ENCODE data around the gene PKNOX2. TPM values are rescaled to one million over a fixed set of nuclear protein-coding genes. Genes with fewer than 3 reads are reported as not detected.

Gene PKNOX2
- total RNA-seq, 1 donor from 2014 or later, result 21.5 TPM

DNA sequence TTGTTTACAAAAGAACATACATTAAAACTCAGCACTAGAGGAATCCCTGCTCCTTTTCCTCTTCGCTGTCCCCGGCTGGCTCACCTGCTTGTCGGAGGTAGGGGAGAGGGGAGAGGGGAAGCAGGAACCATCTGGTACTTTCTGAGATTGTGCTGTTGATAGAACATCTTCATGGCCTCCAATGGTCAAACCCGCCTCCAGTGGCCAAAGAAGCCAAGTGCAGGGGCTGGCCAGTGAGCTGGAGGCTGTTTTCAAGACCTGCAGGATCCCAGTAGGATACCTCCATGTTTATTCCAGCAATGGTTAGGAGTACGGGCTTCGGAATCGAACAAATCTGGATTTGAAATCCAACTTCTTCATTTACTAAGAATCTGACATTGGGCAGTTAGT is 92.6 kb downstream of the PKNOX2 start:
- no peak for DNase-seq (ENCODE audit: low read depth, low spot score)
- Mint-ChIP-seq H3K27me3 (ENCODE audit: low read depth) (peaks cover 13% of the 10 kb centered on the region), H3K4me3 (no peak overlapping the region), H3K9me3 (no peaks in the 10 kb centered on the region), H3K36me3 (ENCODE audit: low read depth) (no peaks in the 10 kb centered on the region), H3K27ac (ENCODE audit: unreplicated experiment) (no peak overlapping the region), H3K4me1 (peaks cover 41% of the 10 kb centered on the region)
- TF ChIP-seq, protein P1, sequence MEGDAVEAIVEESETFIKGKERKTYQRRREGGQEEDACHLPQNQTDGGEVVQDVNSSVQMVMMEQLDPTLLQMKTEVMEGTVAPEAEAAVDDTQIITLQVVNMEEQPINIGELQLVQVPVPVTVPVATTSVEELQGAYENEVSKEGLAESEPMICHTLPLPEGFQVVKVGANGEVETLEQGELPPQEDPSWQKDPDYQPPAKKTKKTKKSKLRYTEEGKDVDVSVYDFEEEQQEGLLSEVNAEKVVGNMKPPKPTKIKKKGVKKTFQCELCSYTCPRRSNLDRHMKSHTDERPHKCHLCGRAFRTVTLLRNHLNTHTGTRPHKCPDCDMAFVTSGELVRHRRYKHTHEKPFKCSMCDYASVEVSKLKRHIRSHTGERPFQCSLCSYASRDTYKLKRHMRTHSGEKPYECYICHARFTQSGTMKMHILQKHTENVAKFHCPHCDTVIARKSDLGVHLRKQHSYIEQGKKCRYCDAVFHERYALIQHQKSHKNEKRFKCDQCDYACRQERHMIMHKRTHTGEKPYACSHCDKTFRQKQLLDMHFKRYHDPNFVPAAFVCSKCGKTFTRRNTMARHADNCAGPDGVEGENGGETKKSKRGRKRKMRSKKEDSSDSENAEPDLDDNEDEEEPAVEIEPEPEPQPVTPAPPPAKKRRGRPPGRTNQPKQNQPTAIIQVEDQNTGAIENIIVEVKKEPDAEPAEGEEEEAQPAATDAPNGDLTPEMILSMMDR (conservative IDR thresholded peaks at IDR 0.05), result no peak

DNA sequence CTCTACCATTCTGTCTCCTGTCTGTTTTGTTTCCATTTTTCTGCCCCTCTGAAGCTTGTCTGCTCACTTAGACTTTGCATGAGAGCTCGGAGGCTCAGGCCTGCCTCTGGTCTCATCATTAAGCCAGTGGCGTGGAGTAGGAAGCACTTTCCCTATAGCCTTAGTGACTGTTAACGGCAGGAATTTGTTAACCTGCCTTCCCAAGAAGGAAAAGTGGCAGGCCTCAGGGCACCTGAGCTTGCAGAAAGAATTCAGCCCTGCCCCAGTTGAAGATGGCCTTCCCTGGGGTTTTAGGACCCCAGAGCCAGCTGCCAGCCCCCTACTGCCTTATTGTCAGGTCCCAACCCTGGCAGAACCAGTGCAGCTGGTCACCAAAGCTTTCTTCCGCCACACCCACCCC is 93.2 kb downstream of the PKNOX2 start:
- Mint-ChIP-seq H3K9me3 (no peaks in the 10 kb centered on the region), H3K36me3 (ENCODE audit: low read depth) (no peaks in the 10 kb centered on the region), H3K4me3 (no peak overlapping the region), H3K4me1 (peaks cover 44% of the 10 kb centered on the region), H3K27me3 (ENCODE audit: low read depth) (peaks cover 16% of the 10 kb centered on the region), H3K27ac (ENCODE audit: unreplicated experiment) (no peak overlapping the region)
- DNase-seq (ENCODE audit: low read depth, low spot score), result no peak
- TF ChIP-seq, protein P1 (conservative IDR thresholded peaks at IDR 0.05), result no peak

DNA sequence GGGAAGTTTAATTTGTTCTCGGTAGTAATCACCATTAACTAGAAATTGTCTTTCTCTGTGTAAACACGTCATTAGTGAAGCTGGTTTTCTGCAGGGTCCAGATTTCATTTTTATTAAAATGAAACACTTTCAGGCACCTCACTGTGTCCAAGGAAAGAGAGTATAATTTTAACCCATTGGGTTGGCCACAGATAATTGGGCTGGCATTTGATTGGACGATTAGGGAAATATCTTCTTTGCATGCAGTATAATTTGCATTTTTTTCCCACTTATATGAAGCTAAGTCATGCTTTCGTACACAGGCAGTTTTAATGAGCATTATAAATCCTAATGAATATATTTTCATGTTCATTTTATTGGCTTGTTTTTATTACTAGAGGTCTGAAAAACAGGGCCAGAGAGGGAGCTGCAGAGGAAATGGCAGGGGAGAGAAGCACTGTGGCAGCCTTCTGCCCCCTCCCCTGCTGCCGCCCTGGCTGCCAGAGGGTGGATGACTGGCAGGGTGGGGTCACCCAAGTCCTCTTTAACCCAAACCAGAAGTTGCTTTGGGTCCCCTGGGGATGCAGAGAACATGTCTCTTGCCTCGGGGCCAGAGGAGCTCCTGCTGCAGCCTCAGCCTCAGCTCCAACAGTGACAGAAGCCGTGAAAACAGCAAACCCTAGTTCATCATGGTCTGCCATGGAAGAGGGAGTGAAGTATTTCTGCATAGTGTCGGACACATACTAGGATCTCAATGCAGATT is 93.9 kb downstream of the PKNOX2 start:
- Mint-ChIP-seq H3K4me3 (no peak overlapping the region), H3K36me3 (ENCODE audit: low read depth) (no peaks in the 10 kb centered on the region), H3K4me1 (peaks cover 51% of the 10 kb centered on the region), H3K27me3 (ENCODE audit: low read depth) (peaks cover 20% of the 10 kb centered on the region), H3K9me3 (no peaks in the 10 kb centered on the region), H3K27ac (ENCODE audit: unreplicated experiment) (no peak overlapping the region)
- TF ChIP-seq, protein P1 (conservative IDR thresholded peaks at IDR 0.05), result no peak
- no peak for DNase-seq (ENCODE audit: low read depth, low spot score)

DNA sequence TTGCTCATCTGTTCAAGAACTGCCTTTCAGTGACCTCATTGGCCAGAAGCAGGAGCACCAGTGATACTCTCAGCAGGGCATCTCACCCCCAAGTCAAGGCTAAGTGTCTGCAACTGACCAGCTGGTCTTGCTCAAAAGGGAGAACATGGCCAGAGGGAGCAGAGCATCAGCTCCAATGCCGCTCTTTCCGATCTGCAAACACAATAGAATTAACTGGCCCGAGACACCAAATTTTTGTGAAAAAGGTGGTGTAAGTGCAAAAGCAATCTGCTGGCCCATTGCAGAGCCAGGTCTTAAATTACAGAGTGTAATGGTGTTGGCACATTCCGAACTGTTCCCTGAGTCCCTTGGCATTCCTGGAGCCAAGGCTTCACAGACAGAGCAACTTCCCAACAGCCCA is 97.0 kb downstream of the PKNOX2 start:
- Mint-ChIP-seq H3K27me3 (ENCODE audit: low read depth) (peaks cover 21% of the 10 kb centered on the region), H3K36me3 (ENCODE audit: low read depth) (no peaks in the 10 kb centered on the region), H3K9me3 (no peaks in the 10 kb centered on the region), H3K4me1 (peaks cover 70% of the 10 kb centered on the region), H3K4me3 (peak overlapping the region; percentile 29), H3K27ac (ENCODE audit: unreplicated experiment) (peak overlapping the region; percentile 95)
- DNase-seq (ENCODE audit: low read depth, low spot score), result no peak
- TF ChIP-seq, protein P1 (conservative IDR thresholded peaks at IDR 0.05), result no peak

DNA sequence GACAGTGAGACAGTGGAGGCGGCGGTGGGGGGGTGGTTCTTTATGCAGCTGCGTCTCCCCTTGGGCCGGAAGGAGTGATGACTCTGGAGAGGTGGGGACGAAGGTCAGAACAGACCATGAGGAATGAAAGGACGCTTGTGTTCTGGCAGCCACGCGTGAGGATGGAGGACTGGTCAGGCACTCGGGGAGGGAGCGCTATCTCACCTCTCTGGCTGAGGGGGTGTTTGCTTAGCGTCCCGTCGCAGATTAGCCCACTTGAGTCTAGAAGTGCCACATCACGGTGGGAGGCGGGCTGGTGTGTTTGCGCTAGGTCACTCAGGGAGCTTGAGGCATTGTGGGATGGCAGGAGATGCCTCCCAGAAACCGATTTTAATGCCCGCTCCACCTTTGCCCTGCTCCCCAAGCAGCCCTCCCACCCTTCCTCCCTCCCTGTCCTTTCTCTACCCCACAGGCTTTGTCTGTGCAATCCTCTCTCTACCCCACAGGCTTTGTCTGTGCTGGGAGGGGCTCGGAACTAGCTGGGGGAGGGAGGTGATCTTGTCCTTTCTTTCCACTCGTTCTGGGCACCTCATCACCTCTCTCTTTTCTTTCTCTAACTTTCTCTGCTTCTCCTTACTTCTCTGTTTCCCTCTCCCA is 97.8 kb downstream of the PKNOX2 start:
- H3K4me1 Mint-ChIP-seq, result peaks cover 70% of the 10 kb centered on the region

More for the DNA sequence above, 97.8 kb downstream of the PKNOX2 start:
- TF ChIP-seq, protein P1 (conservative IDR thresholded peaks at IDR 0.05), result no peak
- Mint-ChIP-seq H3K36me3 (ENCODE audit: low read depth) (peaks cover 2% of the 10 kb centered on the region), H3K9me3 (no peaks in the 10 kb centered on the region), H3K4me3 (peak overlapping the region; percentile 79), H3K27me3 (ENCODE audit: low read depth) (peaks cover 29% of the 10 kb centered on the region), H3K27ac (ENCODE audit: unreplicated experiment) (peak overlapping the region; percentile 95)
- peak; percentile 39 for DNase-seq (ENCODE audit: low read depth, low spot score)
